Skin epidermis (tissue), 12 donors: ENCODE data around the gene ZNF385B.
"Not testable (repeated sequence)": the region's sequence is repeated elsewhere in the genome, so short reads cannot be mapped to it uniquely, and the experiment has no call there.

Experiments used
- H3K27ac ChIP-seq, 21 experiments: fragments of 200-600 bp; sonication (generic) in 11 of 21; one replicate each; pipeline ENCODE4 v1.5.0; 2020; ENCODE audit warnings: mild to moderate bottlenecking in 3 of 21, inconsistent platforms in 2 of 21, moderate library complexity in 2 of 21
- H3K4me3 ChIP-seq, 7 experiments: fragments of 200-600 bp; sonication (generic) in 2 of 7; one replicate each; pipeline ENCODE4 v1.5.0; 2020; ENCODE audit warnings: inconsistent platforms in 2 of 7, mild to moderate bottlenecking in 2 of 7, moderate library complexity in 1 of 7

The ZNF385B gene

GRCh38 chr2:179811042-179811441, 50.4 kb downstream of the ZNF385B start:
- Histone ChIP-seq H3K4me3 (no peak overlapping the region), H3K27ac (no peak overlapping the region)

- no peak overlapping the region for H3K4me3 ChIP-seq
- H3K27ac ChIP-seq = no peak overlapping the region
Observed at GRCh38 chr2:179809606-179810005, 51.8 kb downstream of the ZNF385B start.

- Histone ChIP-seq H3K4me3 (no peak overlapping the region), H3K27ac (no peak overlapping the region)
Observed at GRCh38 chr2:179805001-179805400, 56.4 kb downstream of the ZNF385B start.

GRCh38 chr2:179804206-179804605, 57.2 kb downstream of the ZNF385B start:
- no peak overlapping the region for H3K27ac ChIP-seq
- H3K4me3 ChIP-seq = no peak overlapping the region

- no peak overlapping the region for H3K4me3 ChIP-seq
- H3K27ac ChIP-seq = no peak overlapping the region
Observed at GRCh38 chr2:179802051-179802882, 59.1 kb downstream of the ZNF385B start.

GRCh38 chr2:179800776-179801175, 60.6 kb downstream of the ZNF385B start:
- Histone ChIP-seq H3K4me3 (no peak overlapping the region), H3K27ac (no peak overlapping the region)

GRCh38 chr2:179796213-179797007, 65.0 kb downstream of the ZNF385B start:
- H3K27ac ChIP-seq = no peak overlapping the region

GRCh38 chr2:179793902-179794301, 67.5 kb downstream of the ZNF385B start:
- Histone ChIP-seq H3K27ac (no peak overlapping the region), H3K4me3 (no peak overlapping the region)

More at GRCh38 chr2:179796213-179797007, 65.0 kb downstream of the ZNF385B start:
- H3K4me3 ChIP-seq = no peak overlapping the region

- Histone ChIP-seq H3K4me3 (no peak overlapping the region), H3K27ac (no peak overlapping the region)
Observed at GRCh38 chr2:179793238-179793637, 68.2 kb downstream of the ZNF385B start.

- H3K4me3 ChIP-seq = no peak overlapping the region
- H3K27ac ChIP-seq = no peak overlapping the region
Observed at GRCh38 chr2:179790235-179791217, 70.9 kb downstream of the ZNF385B start.

- Histone ChIP-seq H3K27ac (no peak overlapping the region), H3K4me3 (no peak overlapping the region)
Observed at GRCh38 chr2:179788104-179788503, 73.3 kb downstream of the ZNF385B start.

GRCh38 chr2:179787601-179788000, 73.8 kb downstream of the ZNF385B start:
- Histone ChIP-seq H3K27ac (no peak overlapping the region), H3K4me3 (no peak overlapping the region)

GRCh38 chr2:179785902-179786301, 75.5 kb downstream of the ZNF385B start:
- no peak overlapping the region for H3K4me3 ChIP-seq
- no peak overlapping the region for H3K27ac ChIP-seq

GRCh38 chr2:179782346-179782745, 79.1 kb downstream of the ZNF385B start:
- H3K27ac ChIP-seq, H3K4me3 ChIP-seq: not testable (repeated sequence)

GRCh38 chr2:179773986-179774385, 87.4 kb downstream of the ZNF385B start:
- H3K27ac ChIP-seq = no peak overlapping the region
- H3K4me3 ChIP-seq = no peak overlapping the region

GRCh38 chr2:179772346-179772745, 89.1 kb downstream of the ZNF385B start:
- Histone ChIP-seq H3K4me3 (no peak overlapping the region), H3K27ac (no peak overlapping the region)

GRCh38 chr2:179771791-179772190, 89.6 kb downstream of the ZNF385B start:
- H3K27ac ChIP-seq = no peak overlapping the region
- H3K4me3 ChIP-seq = no peak overlapping the region

GRCh38 chr2:179770029-179770428, 91.4 kb downstream of the ZNF385B start:
- Histone ChIP-seq H3K27ac (no peak overlapping the region), H3K4me3 (no peak overlapping the region)

GRCh38 chr2:179769323-179769722, 92.1 kb downstream of the ZNF385B start:
- Histone ChIP-seq H3K4me3 (no peak overlapping the region), H3K27ac (no peak overlapping the region)

GRCh38 chr2:179768765-179769164, 92.6 kb downstream of the ZNF385B start:
- Histone ChIP-seq H3K4me3 (no peak overlapping the region), H3K27ac (no peak overlapping the region)
